Measurements from ENCODE around the gene ENTPD2. TPM values are rescaled to one million over a fixed set of nuclear protein-coding genes. Genes with fewer than 3 reads are reported as not detected.

Gene ENTPD2
- not detected in 2 replicates for total RNA-seq

DNA sequence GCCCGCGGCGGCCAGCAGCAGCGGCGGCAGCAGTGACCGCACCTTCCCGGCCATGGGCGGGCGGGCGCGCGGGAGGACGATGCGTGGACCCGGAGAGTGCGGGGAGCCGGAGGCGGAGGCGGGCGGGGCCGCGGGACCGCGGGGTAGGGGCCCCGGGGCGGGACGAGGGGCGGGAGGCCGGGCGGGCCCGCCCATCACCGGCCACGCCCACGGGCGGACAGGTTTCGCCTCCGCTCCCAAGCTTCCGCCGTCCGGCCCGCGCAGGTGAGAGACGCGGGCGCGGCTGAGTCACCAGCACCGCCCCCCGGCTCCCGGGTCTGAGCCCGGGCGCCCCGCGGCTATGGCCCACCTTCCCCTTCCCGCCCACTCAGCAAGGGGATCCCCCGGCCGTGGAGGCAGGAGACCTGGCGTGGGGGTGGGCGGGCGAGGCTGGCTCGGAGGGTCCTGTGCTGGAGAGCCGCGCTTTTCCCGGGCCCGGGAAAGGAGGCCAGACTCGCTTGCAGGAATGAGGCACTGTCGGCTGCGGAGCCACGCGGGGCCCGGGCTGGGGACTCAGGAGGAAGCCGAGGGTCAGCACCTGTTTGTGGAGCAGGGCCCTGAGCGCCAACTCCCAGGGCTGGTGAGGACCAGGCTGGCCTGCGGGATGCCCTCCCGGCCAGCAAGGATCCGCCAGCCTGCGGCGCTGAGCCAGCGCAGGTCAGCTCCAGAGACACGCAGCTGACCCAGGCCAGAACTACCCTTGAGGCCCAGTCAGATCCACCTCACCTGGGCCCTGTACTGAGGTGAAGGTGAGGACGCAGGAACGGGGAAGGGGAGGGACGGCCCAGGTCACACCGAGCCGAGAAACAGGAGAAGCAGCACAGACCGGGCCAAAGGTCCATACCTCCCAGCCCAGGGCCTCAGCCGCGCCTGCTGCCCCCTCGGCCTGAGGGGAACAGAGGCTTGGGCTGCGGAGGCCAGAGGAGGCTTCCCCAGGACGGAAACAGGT lies at the start of gene ENTPD2:
TSS of gene ENTPD2 (minus strand) at position 118 of the 988 bp plus-strand sequence. CDS start at position 54, 64 bp downstream.

DNA sequence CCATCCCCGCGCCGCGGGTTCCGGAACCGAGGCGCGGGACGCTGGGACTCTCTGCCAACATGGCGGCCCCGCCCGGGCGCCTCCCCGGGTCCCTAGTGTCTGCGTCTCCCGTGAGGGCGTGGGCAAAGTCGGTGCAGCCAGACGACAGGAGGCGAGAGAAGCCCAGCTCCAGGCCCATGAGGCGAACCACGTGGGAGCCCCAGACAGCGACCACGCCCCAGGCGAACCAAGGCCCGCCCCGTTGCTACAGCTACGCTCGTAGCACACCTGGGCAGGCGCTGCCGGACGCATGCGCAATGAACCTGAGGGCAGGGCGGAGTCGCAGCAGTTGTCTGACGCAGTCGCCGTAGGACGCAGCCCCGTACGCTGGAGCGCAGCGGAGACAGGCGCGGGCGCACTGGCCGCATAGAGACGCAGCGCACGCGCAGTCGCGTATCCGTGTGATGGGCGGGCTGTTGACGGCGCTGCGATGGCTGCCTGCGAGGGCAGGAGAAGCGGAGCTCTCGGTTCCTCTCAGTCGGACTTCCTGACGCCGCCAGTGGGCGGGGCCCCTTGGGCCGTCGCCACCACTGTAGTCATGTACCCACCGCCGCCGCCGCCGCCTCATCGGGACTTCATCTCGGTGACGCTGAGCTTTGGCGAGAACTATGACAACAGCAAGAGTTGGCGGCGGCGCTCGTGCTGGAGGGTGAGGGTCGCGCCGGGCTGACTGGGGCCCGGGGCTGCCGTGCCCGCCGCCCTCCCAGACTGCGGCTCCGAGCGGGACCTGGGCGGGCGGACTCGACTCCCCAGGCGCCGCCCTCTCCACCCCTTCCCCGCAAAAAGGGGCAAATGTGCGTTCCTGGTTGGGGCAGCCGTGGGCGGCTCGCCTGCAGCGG lies 32.9 kb upstream of the ENTPD2 start, which contains the start of gene MAN1B1:
TSS of gene MAN1B1 (plus strand) at position 455 of the 878 bp plus-strand sequence. CDS start at position 470, 15 bp downstream.

DNA sequence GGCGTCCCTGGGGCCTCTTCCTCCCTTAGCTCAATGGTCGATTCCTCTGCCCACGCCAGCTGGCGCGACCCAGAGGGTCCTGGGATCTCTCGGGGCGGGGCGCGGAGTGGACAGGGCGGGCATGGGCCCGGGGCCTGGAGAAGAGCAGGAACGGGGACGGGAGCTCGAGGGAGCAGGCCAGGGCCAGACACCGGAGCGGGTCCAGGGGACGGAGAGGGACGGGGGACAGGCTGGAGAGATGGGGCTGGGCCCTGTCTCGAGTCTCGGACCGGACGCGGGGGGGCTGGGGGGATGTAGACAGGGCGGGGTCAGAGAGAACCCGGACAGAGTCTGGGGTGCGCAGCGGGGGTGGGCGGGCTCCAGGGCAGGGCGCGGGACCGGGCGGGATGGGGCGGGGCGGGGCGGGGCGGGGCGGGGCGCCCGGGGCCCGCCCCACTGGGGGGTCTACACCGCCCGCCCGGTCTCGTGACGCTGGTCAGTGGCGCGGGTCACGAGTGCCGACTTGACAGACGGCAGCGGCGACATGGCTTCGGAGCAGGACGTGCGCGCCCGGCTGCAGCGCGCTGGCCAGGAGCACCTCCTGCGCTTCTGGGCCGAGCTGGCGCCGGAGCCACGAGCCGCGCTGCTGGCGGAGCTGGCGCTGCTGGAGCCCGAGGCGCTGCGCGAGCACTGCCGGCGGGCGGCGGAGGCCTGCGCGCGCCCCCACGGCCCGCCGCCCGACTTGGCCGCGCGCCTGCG lies 23.3 kb upstream of the ENTPD2 start, which contains the start of gene UAP1L1:
TSS of gene UAP1L1 (plus strand) at position 508 of the 738 bp plus-strand sequence. CDS start at position 524, 16 bp downstream.

DNA sequence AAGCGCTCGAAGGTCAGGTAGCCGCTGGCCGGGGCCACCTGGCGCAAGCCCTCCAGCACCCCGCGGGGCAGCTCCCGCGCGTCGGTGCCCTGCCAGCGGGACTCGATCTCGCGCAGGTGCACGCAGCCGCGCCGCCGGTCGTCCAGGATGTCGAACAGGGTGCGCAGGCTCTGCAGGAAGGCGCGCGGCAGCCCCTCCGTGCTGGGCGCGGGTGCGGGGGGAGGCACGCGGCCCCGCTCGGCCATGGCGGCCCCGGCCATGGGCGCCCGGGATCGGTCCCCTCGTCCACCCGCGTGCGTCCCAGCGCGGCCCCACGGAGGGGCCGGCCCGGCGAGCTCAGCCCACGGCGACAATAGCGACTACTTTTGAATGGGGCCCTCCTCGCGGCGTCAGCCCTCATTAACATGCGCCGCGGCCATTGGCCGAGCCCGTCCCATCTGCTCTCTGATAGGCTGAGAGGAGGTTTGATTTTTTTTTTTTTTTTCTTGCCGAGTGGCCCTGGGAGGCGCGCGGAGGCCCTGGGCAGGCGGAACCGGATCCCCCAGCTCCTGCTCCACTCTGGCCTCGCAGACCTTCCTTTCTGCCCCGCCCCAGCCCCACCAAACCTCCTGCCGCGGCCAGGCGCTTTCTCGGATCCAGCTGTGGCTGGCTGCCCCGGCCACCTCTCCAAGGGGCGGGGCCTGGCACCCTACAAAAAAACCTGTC lies 16.5 kb upstream of the ENTPD2 start, which contains the start of gene SAPCD2:
TSS of gene SAPCD2 (minus strand) at position 357 of the 705 bp plus-strand sequence. CDS start at position 260, 97 bp downstream.

DNA sequence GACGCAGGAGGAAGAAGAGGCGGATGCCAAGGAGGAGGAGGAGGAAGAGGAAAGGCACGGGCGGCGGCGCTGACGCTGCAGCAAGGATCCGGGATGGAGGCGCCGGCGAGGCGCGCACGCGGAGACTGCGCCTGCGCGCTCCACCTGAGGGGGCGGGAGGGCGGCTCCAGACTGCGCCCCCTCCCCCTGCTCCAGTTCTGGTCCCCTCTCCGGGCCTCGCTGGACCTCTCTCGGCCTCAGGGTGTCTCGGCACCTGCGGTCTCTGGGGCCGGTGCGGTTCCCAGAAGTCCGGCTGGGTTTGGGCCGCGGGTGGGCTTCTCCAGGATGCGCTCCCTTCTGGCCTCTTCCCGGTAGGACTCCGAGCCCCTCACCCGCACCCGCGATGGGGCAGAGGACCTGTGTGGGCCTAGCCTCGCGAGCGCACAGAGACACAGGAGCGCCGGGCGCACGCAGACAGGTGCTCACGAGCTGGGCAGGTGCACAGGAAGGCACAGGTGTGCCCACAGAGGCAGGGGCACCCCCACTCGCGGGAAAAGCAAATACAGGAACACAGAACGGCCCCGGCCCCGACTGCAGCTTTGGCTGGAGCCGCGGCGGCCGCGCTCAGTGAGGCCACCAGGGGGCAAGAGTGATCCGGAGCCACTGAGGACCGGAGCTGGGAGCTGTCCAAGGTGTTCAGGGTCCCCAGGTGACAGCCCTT lies 7.6 kb downstream of the ENTPD2 start, which contains the start of gene NPDC1:
TSS of gene NPDC1 (minus strand) at position 90 of the 700 bp plus-strand sequence. CDS start 188 bp downstream, outside the sequence.

DNA sequence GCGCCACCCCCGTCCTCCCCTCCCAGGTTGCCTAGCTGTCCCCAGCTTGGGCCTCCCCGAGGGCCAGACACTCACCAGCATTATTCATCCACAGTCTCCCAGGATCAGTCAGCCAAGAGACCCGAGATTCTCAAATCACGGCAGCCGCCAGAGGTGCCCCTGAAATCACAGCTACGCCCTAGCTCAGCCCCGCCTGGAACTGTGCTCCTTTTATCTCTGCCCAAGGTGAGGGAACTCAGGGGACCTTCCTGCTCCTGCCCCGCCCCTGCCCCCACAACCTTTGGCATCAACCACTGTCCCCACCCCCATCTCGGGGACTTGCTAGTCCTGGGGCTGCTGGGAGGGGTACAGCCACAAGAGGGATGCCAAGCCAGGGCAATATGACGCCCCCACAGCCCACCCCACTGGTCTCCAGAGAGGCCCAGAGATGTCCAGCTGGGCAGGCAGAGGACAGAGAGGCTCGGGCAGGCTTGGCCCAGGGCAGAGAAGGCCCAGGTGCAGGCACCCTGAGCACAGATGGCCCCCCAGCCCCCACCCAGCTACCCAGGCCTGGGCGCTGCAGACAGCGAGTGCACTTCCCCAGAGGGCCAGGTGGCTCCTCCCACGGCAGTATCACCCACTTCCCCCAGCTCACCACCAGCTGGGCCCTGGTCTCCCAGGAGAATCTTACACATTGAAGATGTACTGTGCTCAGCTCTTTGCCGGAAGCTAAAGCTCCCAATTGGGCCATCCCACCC lies 21.8 kb downstream of the ENTPD2 start, which contains the start of gene FUT7:
TSS of gene FUT7 (minus strand) at position 185 of the 737 bp plus-strand sequence. CDS start at position 88, 97 bp downstream.

DNA sequence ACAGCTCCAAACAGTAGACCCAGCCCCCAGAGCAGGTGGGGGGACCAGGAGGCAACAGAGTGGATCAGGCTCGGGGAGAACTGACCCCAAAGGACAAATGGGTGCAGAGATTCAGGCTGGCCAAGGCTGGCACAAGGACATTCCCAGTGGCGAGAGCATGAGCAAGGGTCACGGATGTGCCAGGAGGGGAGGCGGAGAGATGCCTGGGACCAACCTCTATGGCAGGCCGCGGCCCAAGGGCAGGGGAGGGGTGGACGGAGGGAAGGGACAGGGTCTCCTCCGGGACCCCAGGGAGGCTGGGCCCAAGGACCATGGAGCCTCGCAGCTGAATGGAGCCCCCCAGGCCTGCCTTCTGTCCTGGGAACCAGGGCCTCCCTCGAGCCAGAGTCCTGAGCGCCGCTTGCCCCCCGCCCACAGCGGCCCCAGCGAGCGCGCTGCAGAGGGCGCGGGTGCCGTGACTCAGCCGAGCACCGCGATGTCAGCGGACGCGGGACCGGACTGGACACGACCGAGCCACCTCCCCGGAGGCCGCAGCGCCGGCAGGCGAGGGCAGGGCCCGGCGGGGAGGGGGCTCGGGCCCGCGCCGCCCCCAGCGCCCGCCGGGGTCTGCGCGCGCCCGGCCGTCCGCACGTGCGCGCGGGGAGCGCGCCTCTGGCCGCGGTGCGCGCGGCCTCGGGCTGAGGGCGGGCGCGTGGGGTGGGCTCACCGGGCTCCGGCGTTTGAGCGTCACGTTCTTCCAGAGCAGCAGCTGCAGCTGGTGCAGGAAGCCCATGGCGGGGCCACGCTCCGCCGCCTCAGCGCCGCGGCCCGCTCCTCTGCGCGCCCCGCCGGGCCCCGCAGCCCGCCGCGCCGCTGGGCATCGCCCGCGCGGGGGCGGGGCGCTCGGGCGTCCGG lies 26.2 kb downstream of the ENTPD2 start, which contains the start of gene ABCA2:
TSS of gene ABCA2 (minus strand) at position 869 of the 894 bp plus-strand sequence. CDS start at position 772, 97 bp downstream.

Other genes starting within 250 kb of the ENTPD2 start
- gene RABL6, start 246.1 kb downstream of the ENTPD2 start, total RNA-seq = 68.2 and 77.4 TPM in 2 replicates
- gene AJM1, start 211.6 kb downstream of the ENTPD2 start, total RNA-seq = 1.5 and 2.7 TPM in 2 replicates
- gene PHPT1, start 204.7 kb downstream of the ENTPD2 start, total RNA-seq = 118 and 128 TPM in 2 replicates
- 3.2 and 3.6 TPM in 2 replicates for gene MAMDC4, start 201.7 kb downstream of the ENTPD2 start, total RNA-seq
- 376 and 413 TPM in 2 replicates for gene EDF1, start 187.8 kb downstream of the ENTPD2 start, total RNA-seq
- gene TRAF2, start 167.5 kb downstream of the ENTPD2 start, total RNA-seq = 3.4 and 6.6 TPM in 2 replicates
- 121 and 137 TPM in 2 replicates for gene FBXW5, start 109.3 kb downstream of the ENTPD2 start, total RNA-seq
- not detected in 2 replicates for gene C8G, start 108.8 kb downstream of the ENTPD2 start, total RNA-seq
- not detected in 2 replicates for gene LCN12, start 101.8 kb downstream of the ENTPD2 start, total RNA-seq
- gene PTGDS, start 76.6 kb downstream of the ENTPD2 start, total RNA-seq = 4.5 and 15.2 TPM in 2 replicates
- gene LCNL1, start 71.1 kb downstream of the ENTPD2 start, total RNA-seq = not detected in 2 replicates
- gene PAXX, start 61.6 kb downstream of the ENTPD2 start, total RNA-seq = 17.7 and 29.2 TPM in 2 replicates
- gene CLIC3, start 57.5 kb downstream of the ENTPD2 start, total RNA-seq = 4.7 and 16.8 TPM in 2 replicates
- 12.3 and 23.8 TPM in 2 replicates for gene ABCA2, start 25.8 kb downstream of the ENTPD2 start, total RNA-seq
- not detected in 2 replicates for gene FUT7, start 22.0 kb downstream of the ENTPD2 start, total RNA-seq
- gene NPDC1, start 7.9 kb downstream of the ENTPD2 start, total RNA-seq = 51.2 and 71.8 TPM in 2 replicates
- 0.18 and 2.6 TPM in 2 replicates for gene SAPCD2, start 16.5 kb upstream of the ENTPD2 start, total RNA-seq
- 8.5 and 10.7 TPM in 2 replicates for gene UAP1L1, start 23.5 kb upstream of the ENTPD2 start, total RNA-seq
- gene MAN1B1, start 32.9 kb upstream of the ENTPD2 start, total RNA-seq = 86.1 and 101 TPM in 2 replicates
- 136 and 138 TPM in 2 replicates for gene DPP7, start 60.7 kb upstream of the ENTPD2 start, total RNA-seq
- not detected in 2 replicates for gene GRIN1, start 85.1 kb upstream of the ENTPD2 start, total RNA-seq
- gene LRRC26, start 116.0 kb upstream of the ENTPD2 start, total RNA-seq = not detected in 2 replicates
- not detected in 2 replicates for gene TMEM210, start 118.0 kb upstream of the ENTPD2 start, total RNA-seq
- 13.5 and 20.3 TPM in 2 replicates for gene ANAPC2, start 134.5 kb upstream of the ENTPD2 start, total RNA-seq
- gene SSNA1, start 134.6 kb upstream of the ENTPD2 start, total RNA-seq = 52.2 and 74.0 TPM in 2 replicates
- gene TPRN, start 146.7 kb upstream of the ENTPD2 start, total RNA-seq = 5.8 and 7.2 TPM in 2 replicates
- gene TMEM203, start 151.6 kb upstream of the ENTPD2 start, total RNA-seq = 26.7 and 38.4 TPM in 2 replicates
- 8.3 and 9.4 TPM in 2 replicates for gene NDOR1, start 151.6 kb upstream of the ENTPD2 start, total RNA-seq
- gene RNF208, start 168.2 kb upstream of the ENTPD2 start, total RNA-seq = 0.16 TPM in 1 of 2 replicates, not detected in the other
- gene CYSRT1, start 171.1 kb upstream of the ENTPD2 start, total RNA-seq = not detected in 2 replicates
- not detected in 2 replicates for gene RNF224, start 173.4 kb upstream of the ENTPD2 start, total RNA-seq
- gene SLC34A3, start 176.8 kb upstream of the ENTPD2 start, total RNA-seq = not detected in 2 replicates
- 223 and 269 TPM in 2 replicates for gene TUBB4B, start 187.2 kb upstream of the ENTPD2 start, total RNA-seq
- not detected in 2 replicates for gene STPG3, start 197.2 kb upstream of the ENTPD2 start, total RNA-seq
- gene NELFB, start 201.3 kb upstream of the ENTPD2 start, total RNA-seq = 44.6 and 49.7 TPM in 2 replicates
- gene TOR4A, start 223.7 kb upstream of the ENTPD2 start, total RNA-seq = 13.0 and 15.6 TPM in 2 replicates
- 0.18 and 1.9 TPM in 2 replicates for gene NRARP, start 248.2 kb upstream of the ENTPD2 start, total RNA-seq